UCSD-AML1 (cell line): ENCODE measurements around the gene DNAI2.

Experiments used
- DNase-seq: peaks from one replicate; lab custom pipeline; 2025; ENCODE audit not compliant: unreplicated experiment; lab: John Stamatoyannopoulos, UW

DNAI2 gene

DNA sequence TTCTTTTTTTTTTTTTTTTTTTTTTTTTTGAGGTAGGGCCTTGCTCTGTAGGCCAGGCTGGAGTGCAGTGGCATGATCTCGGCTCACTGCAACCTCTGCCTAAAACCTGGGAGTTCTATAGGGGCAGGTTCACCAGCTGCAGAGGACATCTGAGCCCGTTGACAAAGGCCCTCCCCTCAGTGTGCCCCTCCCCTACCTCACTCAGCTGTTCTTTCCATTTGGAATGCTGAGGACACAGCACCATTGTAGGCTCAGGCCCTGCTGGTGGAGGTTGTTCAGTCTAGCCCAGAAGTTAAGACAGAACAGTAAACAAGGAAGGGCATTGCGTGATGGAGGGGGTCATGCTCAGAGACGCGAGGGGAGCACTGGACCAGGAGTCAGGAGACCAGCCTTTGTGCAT, 30.1 kb downstream of the DNAI2 start:
- DNase-seq: no peak

DNA sequence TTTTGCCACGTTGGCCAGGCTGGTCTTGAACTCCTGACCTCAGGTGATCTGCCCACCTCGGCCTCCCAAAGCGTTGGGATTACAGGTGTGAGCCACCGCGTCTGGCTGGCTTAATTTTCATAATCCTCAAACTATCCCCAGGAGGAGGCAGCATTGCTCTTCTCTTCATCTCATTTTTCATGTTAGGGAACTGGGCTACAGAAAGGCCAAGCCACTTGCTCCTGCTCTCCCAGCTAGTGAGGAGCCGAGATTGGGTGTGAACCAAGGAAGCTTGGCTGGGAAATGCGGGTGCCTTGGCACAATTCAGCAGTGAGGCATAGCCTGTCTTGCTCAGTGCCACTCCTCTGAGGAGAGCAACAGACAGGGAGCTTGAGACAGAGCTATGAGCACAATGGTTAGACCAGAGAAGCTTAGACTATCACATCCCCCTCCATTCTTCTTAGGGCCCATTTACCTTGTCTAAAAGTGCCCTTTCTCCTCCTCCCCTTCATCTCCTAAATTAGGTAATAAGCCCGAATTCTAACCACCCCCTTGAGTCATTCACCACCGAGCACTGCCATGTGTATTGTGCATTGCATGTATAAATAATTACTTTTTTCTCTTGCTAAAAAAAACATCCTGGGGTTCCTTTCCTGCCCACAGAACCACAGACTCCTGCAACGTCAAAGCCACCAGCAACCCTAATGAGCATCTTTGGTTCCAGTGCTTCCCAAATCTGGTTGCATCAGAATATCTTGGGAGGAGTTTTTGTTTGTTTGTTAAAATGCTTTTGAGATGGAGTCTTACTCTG, 32.0 kb downstream of the DNAI2 start:
- DNase-seq: no peak

DNA sequence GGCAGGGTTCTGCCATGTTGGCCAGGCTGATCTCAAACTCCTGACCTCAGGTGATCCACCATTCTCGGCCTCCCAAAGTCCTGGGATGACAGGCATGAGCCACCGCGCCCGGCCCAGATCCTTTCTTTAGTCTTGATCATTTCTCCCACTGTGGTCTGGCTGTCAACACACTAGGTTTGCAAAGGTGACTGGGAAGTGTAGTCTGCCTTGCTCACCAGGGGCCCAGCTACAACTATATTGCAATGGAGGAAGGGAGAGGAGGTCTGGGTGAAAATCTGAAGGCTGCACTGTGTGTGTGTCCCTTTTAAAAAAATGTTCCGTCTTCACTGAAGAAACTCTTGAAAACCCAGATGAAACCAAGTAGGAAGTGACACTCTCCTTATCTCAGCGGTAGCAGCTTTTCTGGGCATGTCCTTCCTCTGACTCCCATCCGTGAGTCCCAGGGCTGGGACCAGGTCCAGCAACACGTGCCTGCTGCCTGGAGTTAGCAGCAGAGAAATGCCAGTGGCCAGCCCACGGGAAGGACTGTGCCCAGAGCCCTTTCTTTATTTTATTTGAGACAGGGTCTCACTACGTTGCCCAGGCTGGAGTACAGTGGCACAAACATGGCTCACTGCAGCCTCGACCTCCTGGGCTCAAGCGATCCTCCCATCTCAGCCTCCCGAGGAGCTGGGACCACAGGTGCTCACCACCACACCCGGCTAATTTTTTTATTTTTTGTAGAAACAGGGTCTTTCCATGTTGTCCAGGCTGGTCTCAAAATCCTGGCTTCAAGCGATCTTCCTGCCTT, 34.1 kb downstream of the DNAI2 start:
- peak; percentile 64 for DNase-seq

DNA sequence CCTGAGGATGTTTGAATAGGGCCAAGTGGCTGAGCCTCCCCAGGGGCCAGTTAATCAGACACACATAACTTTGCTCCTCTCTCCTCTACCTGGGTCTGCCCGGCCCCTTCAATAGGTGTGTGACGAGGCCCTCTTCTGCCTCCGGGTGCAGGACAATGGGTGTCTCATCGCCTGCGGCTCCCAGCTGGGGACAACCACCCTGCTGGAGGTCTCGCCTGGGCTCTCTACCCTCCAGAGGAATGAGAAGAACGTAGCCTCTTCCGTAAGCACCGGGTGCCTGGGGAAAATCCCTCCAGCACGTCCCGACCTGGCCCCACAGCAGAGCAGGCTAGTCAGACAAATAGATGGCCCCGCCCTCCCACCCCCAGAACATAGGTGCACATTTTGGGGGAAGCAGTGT, 35.9 kb downstream of the DNAI2 start:
- DNase-seq: no peak

DNA sequence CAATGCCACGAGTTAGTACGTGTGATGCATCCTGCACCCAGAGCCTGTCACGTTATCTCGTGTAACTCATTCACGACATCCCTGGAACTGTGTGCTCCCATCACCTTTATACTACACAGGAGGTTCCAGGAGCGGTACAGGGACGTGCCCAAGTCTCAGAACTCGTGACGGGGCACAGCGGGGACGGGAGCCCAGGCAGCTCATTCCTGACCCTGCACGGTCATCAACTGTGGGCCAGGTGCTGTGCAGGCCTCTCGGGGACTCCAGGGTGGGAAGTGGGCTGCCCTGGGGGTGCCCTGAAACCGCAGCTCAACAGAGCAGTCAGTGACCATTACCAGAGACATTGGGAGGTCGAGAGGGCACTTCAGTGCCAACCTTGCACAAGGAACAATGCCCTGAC, 40.8 kb downstream of the DNAI2 start:
- no peak for DNase-seq

DNA sequence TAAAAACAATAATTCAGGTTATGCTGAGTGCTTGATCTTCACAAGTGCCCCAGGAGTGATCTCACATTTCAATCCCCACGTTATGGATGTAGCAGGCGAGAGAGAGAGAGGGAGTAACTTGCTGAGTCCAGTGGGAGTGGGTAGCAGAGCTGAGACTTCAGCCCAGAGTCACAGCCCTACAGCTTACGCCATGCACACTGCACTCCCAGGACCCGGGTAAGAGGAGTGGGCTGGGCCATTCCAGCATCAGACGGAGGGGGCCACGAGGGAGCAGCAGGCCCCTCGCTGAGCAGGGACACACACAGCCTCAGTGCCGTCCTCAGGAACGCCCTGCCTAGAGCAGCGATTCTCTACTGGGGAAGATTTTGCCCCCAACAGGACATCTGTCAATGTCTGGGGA, 42.2 kb downstream of the DNAI2 start:
- DNase-seq: no peak

DNA sequence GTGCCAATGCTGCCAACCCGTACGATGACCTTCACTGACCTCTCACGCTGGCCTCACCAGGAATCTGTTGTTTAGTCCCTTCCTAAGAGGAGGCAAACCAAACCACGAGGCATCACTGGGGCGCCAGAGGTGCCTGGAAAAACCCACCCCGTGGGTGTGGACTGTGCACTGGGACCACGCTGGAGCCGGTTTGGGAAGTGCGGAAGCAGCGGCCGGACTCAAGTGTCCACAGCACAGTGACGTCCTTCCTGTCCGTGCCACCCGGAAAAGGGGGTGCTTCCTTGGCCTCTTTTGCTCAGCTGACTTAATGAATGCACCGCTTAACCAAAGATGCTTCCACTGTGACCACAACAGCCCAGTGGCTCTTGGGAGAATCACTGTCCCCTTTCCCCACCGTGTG, 43.0 kb downstream of the DNAI2 start:
- no peak for DNase-seq

DNA sequence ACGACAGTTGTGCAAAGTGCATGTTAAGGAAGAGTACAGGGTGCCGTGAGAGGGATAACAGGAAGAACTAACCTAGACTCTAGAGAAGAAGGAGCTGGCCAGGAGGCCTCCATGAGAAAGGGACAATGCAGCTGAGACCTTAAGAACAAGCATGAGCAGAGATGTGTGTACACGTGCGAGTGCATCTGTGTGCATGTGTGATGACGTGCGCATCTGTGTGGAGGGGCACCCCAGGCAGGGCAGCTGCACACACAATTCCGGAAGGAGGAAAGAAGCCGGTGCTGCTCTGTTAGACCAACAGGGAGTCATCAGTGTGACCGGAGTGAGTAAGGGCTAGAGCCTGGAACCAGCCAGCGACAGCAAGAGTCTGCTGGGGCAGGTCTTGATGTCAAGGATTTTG, 44.4 kb downstream of the DNAI2 start:
- DNase-seq: no peak

DNA sequence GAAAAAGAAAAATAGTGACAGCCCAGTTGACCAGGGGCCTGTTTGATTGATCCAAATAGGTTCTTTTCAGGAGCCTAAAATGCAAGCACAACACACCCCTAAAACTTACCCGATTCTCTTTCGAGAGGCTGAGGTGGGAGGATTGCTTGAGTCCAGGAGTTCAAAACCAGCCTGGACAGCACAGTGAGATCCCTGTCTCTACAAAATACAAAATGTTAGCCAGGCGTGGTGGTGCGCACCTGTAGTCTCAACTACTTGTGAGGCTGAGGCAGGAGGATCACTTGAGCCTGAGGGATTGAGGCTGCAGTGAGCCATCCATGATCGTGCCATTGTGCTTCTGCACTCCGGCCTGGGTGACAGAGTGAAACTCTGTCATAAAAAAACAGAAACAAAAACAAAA, 50.5 kb downstream of the DNAI2 start:
- DNase-seq: no peak

DNA sequence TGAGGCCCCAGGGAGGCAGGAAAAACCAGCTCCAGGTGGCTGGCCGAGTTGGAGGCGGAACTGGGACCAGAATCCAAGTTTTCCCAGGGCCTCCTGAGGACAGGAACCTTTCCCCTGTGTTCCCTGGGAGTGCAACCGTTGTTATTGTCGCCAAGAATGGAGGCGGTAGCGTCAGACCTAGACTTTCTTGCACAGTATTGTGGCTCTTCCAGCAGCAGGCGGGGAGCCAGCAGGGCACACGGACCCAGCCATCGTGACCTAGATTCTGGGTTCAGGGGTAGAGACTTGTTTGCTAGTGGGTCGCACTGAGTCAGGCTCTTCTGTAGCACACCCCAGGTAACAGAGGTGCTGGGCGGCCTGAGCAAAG, 51.3 kb downstream of the DNAI2 start:
- DNase-seq: no peak

DNA sequence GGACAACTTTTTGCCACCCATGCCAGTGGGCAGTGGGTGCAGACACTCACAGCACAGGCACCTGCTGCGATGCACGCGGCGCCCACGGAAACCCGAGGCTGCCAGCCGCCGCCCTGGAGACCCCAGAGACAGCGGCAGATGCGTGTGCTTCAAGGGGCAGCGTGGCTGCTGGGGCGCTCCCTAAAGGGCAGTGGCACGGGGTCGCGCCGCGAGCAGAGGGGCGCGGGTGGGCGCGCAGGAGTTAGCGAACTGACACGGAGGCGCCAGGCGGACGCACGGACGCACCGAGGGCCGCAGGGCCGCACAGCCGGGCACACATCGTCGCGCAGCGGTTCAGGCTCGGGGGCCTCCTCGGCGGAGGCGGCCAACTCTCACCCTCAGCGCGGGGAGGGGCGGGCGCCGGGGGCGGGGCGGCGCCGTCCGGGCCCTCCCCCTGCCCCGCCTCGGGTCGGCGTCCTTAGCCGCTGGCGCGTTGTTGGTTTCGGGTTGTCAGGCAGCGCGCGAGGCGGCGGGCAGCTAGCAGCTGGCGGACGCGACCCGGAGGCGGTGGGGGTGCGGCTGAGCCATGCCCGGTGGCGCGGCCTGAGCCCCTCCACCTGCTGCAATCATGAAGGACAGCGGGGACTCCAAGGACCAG, 51.8 kb downstream of the DNAI2 start, which contains the start of gene KIF19:
KIF19 (plus strand) TSS at position 484 of the 637 bp plus-strand sequence; CDS start at position 608, 124 bp downstream.
- no peak for DNase-seq

DNA sequence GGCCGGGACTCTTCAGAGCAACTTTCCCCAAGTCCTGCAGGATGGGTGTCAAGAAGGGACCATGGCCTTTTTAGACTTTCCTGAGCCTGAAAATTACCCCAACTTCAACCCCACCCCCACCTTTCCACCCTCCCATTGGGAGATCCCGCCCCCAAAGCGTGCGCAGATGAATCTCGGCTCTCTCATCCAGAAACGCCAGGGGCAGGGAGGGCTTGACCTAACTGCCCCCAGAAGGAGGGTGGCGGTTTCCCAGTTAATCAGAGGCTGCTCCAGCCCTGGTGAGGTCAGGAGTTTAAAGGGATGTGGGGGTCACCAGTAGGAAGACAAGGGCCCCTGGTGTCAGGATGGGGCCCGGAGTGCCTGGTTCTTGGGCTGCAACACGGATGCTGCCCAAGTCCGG, 52.5 kb downstream of the DNAI2 start:
- no peak for DNase-seq

DNA sequence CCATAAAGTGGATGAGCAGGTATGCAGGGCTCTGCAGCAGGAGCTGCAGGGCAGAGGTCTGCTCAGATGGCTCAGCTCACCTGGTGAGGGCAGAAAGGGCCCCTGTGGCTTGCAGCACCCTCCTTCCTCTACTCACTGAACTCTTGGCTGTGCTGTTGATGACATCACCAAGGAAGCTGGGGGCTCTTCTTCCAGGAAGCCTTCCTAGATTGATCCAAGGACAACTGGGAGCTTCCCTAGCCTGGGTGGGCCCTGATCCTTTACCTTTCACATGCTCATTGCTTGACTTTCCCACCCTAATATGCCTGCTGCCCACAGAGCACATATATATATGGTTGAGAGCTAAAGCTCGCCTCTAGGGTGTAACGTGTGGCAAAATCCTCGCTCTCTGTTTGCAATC, 54.5 kb downstream of the DNAI2 start:
- no peak for DNase-seq

DNA sequence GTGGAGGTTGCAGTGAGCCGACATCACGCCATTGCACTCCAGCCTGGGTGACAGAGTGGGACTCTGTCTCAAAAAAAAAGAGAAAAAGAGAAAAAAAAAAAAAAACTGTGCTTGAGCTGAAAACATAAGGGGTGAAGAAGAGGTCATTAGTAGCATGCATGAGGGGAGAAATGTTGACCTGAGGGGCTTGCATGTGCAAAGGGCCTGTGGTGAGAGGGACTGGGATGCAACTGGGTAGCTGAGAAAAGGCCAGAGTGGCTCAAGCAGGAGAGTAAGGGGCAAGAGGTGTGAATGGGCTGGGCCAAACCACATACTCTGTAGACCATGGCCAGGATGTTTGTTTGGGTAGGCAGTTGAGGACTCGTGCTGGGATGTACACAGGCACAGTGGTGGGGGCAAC, 55.3 kb downstream of the DNAI2 start:
- no peak for DNase-seq

DNA sequence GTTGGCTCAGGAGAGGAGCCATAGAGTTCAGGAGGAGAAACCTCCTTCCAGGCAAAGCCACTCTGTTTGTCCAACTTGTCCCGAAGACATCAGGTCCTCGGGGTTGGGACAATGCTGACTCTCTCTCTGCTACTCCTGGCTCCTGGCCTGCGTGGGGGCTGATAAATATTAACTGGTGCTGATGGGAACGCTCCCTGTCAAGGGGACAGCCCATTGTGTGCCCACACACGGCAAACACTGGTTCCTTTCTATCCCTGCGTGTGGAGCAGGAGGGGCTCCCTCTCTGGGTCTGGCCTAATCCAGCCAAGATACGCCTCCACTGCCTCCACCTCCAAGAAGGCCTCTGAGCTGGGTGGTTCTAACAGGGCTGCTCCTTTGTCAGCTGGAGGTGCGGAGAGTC, 56.4 kb downstream of the DNAI2 start:
- DNase-seq: no peak

DNA sequence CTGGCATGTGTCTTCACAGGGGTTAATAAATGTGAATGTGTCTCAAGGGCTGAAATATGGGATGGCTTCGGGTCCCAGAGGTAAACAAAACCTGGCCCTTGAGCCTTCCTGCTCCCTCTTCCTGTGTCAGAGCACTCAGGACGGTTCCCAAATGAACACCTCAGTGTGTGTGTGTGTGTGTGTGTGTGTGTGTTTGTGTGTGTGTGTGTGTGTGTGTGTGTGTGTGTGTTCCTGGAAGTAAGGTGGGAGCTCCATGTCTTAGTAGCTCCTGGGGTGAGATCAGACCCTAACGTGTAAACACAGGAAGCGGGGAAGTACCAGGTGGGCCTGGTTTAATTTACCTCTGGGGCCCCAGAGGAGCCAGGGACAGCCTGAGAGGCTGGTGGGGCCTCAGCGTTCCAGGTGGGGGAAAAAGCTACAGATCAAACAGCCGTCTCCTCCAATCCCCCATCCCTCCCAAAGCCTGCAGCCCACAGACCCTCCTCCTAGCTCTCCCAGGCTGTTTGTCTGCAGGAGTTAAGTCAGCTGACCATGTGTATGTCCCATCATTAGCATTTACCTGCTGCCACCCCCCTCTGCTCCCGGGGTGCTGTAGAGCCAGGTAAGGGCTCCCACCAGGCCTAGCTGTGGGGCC, 58.1 kb downstream of the DNAI2 start:
- DNase-seq: no peak

DNA sequence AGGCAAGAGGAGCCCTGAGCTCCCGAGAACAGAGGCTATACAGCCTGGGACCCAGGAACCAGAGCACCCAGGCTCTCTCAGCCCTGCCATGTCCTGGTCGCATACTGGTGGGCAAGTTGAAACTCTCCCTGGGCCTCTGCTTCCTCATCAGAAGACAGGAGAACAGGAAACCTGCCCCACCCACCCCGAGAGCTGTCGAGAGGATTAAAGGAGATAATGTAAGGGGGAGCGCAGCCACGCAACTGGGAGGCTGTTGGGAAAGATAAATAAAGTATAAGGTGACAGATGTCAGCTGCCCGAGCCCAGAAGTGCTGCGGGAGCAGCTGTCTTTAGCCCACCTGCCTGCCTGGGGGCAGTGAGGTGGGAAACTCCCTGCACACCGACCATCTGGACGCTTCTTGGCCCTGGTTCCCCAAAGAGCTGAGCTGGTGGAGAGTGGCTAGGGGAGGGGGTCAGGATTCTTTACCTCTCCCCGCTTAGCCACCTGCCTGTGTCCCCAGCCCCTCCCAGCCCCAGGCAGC, 58.8 kb downstream of the DNAI2 start:
- DNase-seq: no peak

DNA sequence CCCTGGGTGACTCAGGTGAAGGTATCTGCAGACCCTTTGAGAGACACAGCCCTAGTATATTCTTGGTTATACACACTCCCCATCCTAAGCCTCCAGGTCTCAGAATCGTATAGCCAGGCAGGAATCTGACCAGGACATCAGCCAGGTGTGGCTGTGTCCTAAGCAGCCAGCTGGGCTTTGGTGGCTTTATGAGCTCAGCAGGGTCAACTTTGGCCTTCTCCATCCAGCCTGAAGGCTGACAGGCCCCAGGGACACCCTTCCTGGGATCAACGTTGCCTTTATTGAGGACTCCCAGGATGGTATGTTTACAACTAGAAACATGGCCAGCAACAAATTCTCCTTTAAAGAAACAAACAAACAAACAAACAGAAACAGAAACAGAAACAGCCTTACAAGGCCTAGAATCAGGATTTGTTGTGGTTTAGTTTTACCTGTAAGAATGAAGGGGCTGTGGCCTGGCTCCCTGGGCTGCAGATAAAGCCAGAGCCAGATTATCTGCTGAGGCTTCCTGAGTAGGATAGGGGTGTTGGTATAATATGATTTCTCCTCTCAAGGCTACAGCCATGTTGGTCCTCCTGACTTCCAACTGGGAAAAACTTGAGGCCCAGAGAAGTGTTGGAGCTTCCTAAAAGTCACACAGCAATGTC, 60.5 kb downstream of the DNAI2 start:
- DNase-seq: no peak

DNA sequence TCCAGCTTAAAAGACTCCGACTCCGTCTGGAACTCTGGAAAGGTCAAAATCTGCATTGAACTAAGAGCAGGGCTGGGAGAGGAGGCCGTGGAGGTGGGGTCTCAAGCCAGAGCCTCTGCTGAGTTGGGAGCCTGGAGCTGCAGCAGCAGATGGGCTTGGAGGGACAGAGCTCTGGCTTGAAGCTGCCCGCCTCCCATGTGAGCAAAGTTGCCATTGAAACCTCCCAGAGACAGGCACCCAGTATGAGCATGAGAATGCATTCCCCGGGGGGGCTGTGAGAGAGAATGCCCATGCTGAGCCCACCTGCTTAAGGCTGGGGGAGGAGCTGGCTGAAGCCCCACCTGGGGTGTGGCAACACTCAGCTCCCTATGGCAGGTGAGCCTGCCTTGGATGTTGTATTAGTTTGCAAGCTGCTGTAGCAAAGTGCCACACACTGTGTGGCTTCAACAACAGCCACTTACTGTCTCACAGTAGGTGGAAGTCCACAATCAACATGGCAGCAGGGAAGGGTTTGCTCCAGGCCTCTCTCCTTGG, 61.6 kb downstream of the DNAI2 start:
- no peak for DNase-seq

DNA sequence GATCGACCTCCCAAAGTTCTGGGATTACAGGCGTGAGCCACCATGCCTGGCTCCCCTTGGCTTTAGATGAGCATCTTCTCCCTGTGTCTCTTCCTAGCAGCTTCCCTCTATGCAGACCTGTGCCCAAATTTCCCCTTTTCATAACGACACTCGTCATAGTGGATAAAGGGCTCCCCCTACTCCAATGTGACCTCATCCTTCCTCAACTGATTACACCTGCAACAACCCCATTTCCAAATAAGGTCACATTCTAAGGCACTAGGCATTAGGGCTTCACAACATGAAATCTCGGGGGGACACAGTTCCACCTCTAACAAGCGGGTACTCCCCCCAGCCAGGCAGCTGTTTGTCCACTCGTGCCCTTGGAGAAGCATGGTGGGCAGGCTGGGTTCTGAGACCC, 62.3 kb downstream of the DNAI2 start:
- no peak for DNase-seq
